Heart left ventricle (tissue), 13 donors: ENCODE data around the gene AASS.

Experiments used
- POLR2A ChIP-seq, 2 donors: fragments of 450-650 bp; IDR thresholded peaks; one replicate each; pipeline ENCODE4 v1.6.1; 2017; ENCODE audit warnings: antibody characterized with exemption in 2 of 2, mild to moderate bottlenecking in 2 of 2, moderate library complexity in 2 of 2
- TF ChIP-seq, protein P1 (sequence below), 12 donors: fragments of 200-600 bp; sonication (generic) in 4 of 12; IDR thresholded peaks; one replicate each; pipeline versions ENCODE4 v1.5.0 to v1.8.0; 2018 to 2022; ENCODE audit warnings: antibody characterized with exemption in 12 of 12, mild to moderate bottlenecking in 5 of 12
- donor health status: ischemic (EF 13 %, LVEDD 7.1; RV severe dilation, severe dysfunction).
- donor health status: DM: no; HTN: yes; CAD: no.
- donor health status: DM: no; HTN: no; CAD: no.
- donor health status: ischemic (EF 25% LVEDD 6.9; RV normal size, moderate dysfunction).
- donor health status: ischemic (EF 25% LVEDD 5.7; RV mildly dilated, moderate dysfunction).
- donor health status: ischemic (EF 35%, LVEDD 5.7; RV mildly dilated, moderate dysfunction).
- donor health status: nonischemic (EF 11% LVEDD 7.7; RV severe dilation, severe dysfunction).
- donor health status: DM: yes; HTN: yes; CAD: no.
- donor health status: PGD.
- donor health status: ischemic (EF 29% LVEDD 5.4; RV normal size, mild dysfunction).
- donor health status: nonischemic (EF 23%, LVEDD 6.1; RV moderate dilation, normal function).

DNA sequence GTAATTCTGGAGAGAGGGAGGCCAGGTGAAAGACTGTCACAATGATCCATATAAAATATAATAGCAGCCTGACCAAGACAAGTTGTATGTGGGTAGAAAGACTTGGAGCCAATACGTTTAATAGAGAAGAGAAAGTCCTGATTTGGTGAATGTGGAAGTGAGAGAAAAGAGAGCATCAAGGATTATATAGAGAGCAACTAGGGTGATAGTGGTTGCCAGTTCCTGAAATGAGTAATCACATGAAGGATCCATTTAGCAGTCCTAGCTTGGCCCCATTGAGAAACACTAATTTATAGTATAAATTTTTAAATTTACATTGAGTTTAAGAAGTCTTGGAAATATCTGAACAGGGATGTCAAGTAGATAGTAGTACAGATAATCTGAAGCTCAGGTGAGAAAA lies 74.0 kb downstream of the AASS start:
- TF ChIP-seq, protein P1, sequence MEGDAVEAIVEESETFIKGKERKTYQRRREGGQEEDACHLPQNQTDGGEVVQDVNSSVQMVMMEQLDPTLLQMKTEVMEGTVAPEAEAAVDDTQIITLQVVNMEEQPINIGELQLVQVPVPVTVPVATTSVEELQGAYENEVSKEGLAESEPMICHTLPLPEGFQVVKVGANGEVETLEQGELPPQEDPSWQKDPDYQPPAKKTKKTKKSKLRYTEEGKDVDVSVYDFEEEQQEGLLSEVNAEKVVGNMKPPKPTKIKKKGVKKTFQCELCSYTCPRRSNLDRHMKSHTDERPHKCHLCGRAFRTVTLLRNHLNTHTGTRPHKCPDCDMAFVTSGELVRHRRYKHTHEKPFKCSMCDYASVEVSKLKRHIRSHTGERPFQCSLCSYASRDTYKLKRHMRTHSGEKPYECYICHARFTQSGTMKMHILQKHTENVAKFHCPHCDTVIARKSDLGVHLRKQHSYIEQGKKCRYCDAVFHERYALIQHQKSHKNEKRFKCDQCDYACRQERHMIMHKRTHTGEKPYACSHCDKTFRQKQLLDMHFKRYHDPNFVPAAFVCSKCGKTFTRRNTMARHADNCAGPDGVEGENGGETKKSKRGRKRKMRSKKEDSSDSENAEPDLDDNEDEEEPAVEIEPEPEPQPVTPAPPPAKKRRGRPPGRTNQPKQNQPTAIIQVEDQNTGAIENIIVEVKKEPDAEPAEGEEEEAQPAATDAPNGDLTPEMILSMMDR (IDR thresholded peaks at IDR 0.05), result no peak
- TF ChIP-seq POLR2A (IDR thresholded peaks at IDR 0.05), result no peak
